Measurements from ENCODE around the gene C1orf35.
"Not testable (repeated sequence)": the region's sequence is repeated elsewhere in the genome, so short reads cannot be mapped to it uniquely, and the experiment has no call there.

The C1orf35 gene

GRCh38 chr1:228111315-228111714 is 8.2 kb upstream of the C1orf35 start:
- H3K4me1 ChIP-seq (ENCODE audit: control insufficient read depth in 5 of 5, insufficient read depth in 5 of 5, low read length in 5 of 5) = peaks cover 5 to 25% (median 23%) of the 10 kb centered on the region in 5 donors
- H3K27ac ChIP-seq (ENCODE audit: low read depth, low read length) = not testable (repeated sequence)

GRCh38 chr1:228110556-228110955 is 7.4 kb upstream of the C1orf35 start:
- Histone ChIP-seq H3K4me3 (ENCODE audit: low read depth in 1 of 5, low read length in 5 of 5) (peak overlapping the region in 1 of 5 donors; percentile 95), H3K4me1 (ENCODE audit: control insufficient read depth in 5 of 5, insufficient read depth in 5 of 5, low read length in 5 of 5) (peaks cover 5 to 25% (median 23%) of the 10 kb centered on the region in 5 donors), H3K36me3 (ENCODE audit: control insufficient read depth in 5 of 5, insufficient read depth in 5 of 5, low read length in 5 of 5) (peaks cover 0 to 25% (median 21%) of the 10 kb centered on the region in 5 donors), H3K9me3 (ENCODE audit: control insufficient read depth in 5 of 5, low read length in 5 of 5) (no peaks in the 10 kb centered on the region), H3K27me3 (ENCODE audit: control insufficient read depth in 5 of 5, insufficient read depth in 4 of 5, low read length in 5 of 5) (no peaks in the 10 kb centered on the region), H3K27ac (ENCODE audit: low read depth, low read length) (no peak overlapping the region), H3K9ac (ENCODE audit: low read length in 5 of 5) (no peak overlapping the region)

More at GRCh38 chr1:228111315-228111714, 8.2 kb upstream of the C1orf35 start:
- not testable (repeated sequence) for H3K9me3 ChIP-seq (ENCODE audit: control insufficient read depth in 5 of 5, low read length in 5 of 5); H3K27me3 ChIP-seq (ENCODE audit: control insufficient read depth in 5 of 5, insufficient read depth in 4 of 5, low read length in 5 of 5); H3K4me3 ChIP-seq (ENCODE audit: low read depth in 1 of 5, low read length in 5 of 5); H3K9ac ChIP-seq (ENCODE audit: low read length in 5 of 5)
- peaks cover 0 to 18% (median 13%) of the 10 kb centered on the region in 5 donors for H3K36me3 ChIP-seq (ENCODE audit: control insufficient read depth in 5 of 5, insufficient read depth in 5 of 5, low read length in 5 of 5)

DNA sequence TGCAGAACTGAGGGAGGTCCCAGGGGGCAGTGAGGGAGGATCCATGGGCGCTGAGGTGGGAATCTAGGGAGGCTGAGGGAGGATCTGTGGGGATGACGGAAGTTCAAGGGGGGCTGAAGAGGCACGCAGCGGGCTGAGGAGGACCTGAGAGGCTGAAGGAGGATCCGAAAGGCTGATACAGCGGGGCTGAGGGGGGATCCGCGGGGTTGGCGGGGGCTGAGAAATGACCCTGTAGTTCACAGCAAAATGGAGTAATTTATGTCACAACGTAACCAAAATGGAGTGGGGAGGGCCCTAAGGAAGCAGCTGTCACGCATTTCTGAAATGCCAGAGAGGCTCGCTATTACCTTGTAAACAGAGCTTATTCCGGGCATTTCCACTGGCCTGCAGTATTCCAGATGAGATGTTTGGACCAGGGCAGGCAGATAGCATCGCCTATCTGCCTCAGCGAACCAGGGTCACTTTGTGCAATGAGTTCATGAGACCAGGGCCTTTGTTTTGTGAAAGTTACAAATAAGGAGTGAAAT is 6.9 kb upstream of the C1orf35 start:
- Histone ChIP-seq H3K4me3 (ENCODE audit: low read depth in 1 of 5, low read length in 5 of 5) (peak overlapping the region; percentile 79 to 99 (median 94)), H3K9ac (ENCODE audit: low read length in 5 of 5) (peak overlapping the region in 4 of 5 donors; percentile 84 to 95 (median 90)), H3K4me1 (ENCODE audit: control insufficient read depth in 5 of 5, insufficient read depth in 5 of 5, low read length in 5 of 5) (peaks cover 5 to 25% (median 23%) of the 10 kb centered on the region in 5 donors), H3K36me3 (ENCODE audit: control insufficient read depth in 5 of 5, insufficient read depth in 5 of 5, low read length in 5 of 5) (peaks cover 0 to 28% (median 21%) of the 10 kb centered on the region in 5 donors), H3K9me3 (ENCODE audit: control insufficient read depth in 5 of 5, low read length in 5 of 5) (no peaks in the 10 kb centered on the region), H3K27ac (ENCODE audit: low read depth, low read length) (peak overlapping the region; percentile 84), H3K27me3 (ENCODE audit: control insufficient read depth in 5 of 5, insufficient read depth in 4 of 5, low read length in 5 of 5) (no peaks in the 10 kb centered on the region)

DNA sequence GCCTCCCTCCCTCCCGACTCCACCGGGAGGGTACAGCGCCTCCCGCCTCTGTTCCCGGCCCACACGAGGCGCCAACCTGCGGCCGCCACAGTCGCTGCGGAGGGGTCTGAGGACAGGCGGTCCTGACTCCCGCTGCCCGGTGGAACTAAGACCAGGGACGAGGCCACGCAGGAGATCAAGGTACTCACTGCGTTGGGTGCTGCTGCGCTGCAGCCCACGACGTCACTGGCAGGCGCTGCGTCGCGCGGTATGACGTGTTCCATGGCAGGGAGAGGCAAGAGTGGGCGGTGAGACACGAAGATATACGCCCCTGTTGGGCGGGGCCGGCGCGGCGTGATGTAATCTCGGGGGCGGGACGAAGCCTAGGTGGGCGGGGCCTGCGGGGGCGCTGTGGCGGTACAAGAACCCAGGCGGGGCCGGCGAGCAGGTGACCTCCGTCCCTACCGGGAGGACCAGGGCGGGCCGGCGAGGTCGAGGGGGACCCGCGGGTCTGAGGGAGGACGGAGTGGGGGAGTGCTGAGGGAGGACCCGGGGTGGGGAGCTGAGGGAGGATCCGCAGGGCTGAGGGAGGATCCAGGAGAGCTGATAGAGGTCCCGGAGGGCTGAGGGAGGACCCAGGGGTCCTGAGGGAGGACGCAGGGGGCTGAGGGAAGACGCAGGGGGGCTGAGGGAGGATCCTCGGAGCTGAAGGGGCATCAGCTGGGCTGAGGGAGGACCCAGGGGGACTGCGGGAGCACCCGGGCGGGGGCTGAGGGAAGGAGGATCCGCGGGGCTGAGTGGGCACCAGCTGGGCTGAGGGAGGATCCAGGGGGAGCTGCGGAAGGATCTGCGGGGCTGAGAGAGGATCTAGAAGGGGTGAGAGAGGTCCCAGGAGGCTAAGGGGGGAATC is 6.2 kb upstream of the C1orf35 start, which contains the start of gene MRPL55:
Gene MRPL55 (minus strand): TSS at position 227 of the 889 bp plus-strand sequence. CDS start 1,039 bp downstream, outside the sequence.
- Histone ChIP-seq H3K27ac (ENCODE audit: low read depth, low read length) (peak within 1 kb of the TSS; percentile 84), H3K36me3 (ENCODE audit: control insufficient read depth in 5 of 5, insufficient read depth in 5 of 5, low read length in 5 of 5) (peaks cover 0 to 28% (median 21%) of the 10 kb centered on the region in 5 donors), H3K9me3 (ENCODE audit: control insufficient read depth in 5 of 5, low read length in 5 of 5) (no peaks in the 10 kb centered on the region), H3K4me3 (ENCODE audit: low read depth in 1 of 5, low read length in 5 of 5) (peak within 1 kb of the TSS; percentile 87 to 99 (median 95)), H3K27me3 (ENCODE audit: control insufficient read depth in 5 of 5, insufficient read depth in 4 of 5, low read length in 5 of 5) (no peaks in the 10 kb centered on the region), H3K9ac (ENCODE audit: low read length in 5 of 5) (peak within 1 kb of the TSS; percentile 56 to 95 (median 89)), H3K4me1 (ENCODE audit: control insufficient read depth in 5 of 5, insufficient read depth in 5 of 5, low read length in 5 of 5) (peaks cover 5 to 27% (median 24%) of the 10 kb centered on the region in 5 donors)

- Histone ChIP-seq H3K4me1 (ENCODE audit: control insufficient read depth in 5 of 5, insufficient read depth in 5 of 5, low read length in 5 of 5) (peaks cover 5 to 34% (median 30%) of the 10 kb centered on the region in 5 donors), H3K27ac (ENCODE audit: low read depth, low read length) (peak overlapping the region; percentile 84), H3K9me3 (ENCODE audit: control insufficient read depth in 5 of 5, low read length in 5 of 5) (no peaks in the 10 kb centered on the region), H3K4me3 (ENCODE audit: low read depth in 1 of 5, low read length in 5 of 5) (peak overlapping the region; percentile 87 to 99 (median 95)), H3K9ac (ENCODE audit: low read length in 5 of 5) (peak overlapping the region; percentile 56 to 94 (median 89)), H3K27me3 (ENCODE audit: control insufficient read depth in 5 of 5, insufficient read depth in 4 of 5, low read length in 5 of 5) (no peaks in the 10 kb centered on the region), H3K36me3 (ENCODE audit: control insufficient read depth in 5 of 5, insufficient read depth in 5 of 5, low read length in 5 of 5) (peaks cover 0 to 28% (median 21%) of the 10 kb centered on the region in 5 donors)
Measured at GRCh38 chr1:228108742-228109072, 5.6 kb upstream of the C1orf35 start.

GRCh38 chr1:228108055-228108690 is 5.0 kb upstream of the C1orf35 start:
- Histone ChIP-seq H3K36me3 (ENCODE audit: control insufficient read depth in 5 of 5, insufficient read depth in 5 of 5, low read length in 5 of 5) (peaks cover 0 to 28% (median 21%) of the 10 kb centered on the region in 5 donors), H3K27me3 (ENCODE audit: control insufficient read depth in 5 of 5, insufficient read depth in 4 of 5, low read length in 5 of 5) (no peaks in the 10 kb centered on the region), H3K4me1 (ENCODE audit: control insufficient read depth in 5 of 5, insufficient read depth in 5 of 5, low read length in 5 of 5) (peaks cover 5 to 38% (median 34%) of the 10 kb centered on the region in 5 donors), H3K9me3 (ENCODE audit: control insufficient read depth in 5 of 5, low read length in 5 of 5) (no peaks in the 10 kb centered on the region), H3K9ac (ENCODE audit: low read length in 5 of 5) (peak overlapping the region; percentile 56 to 94 (median 89)), H3K4me3 (ENCODE audit: low read depth in 1 of 5, low read length in 5 of 5) (peak overlapping the region; percentile 87 to 99 (median 95)), H3K27ac (ENCODE audit: low read depth, low read length) (peak overlapping the region; percentile 84)

DNA sequence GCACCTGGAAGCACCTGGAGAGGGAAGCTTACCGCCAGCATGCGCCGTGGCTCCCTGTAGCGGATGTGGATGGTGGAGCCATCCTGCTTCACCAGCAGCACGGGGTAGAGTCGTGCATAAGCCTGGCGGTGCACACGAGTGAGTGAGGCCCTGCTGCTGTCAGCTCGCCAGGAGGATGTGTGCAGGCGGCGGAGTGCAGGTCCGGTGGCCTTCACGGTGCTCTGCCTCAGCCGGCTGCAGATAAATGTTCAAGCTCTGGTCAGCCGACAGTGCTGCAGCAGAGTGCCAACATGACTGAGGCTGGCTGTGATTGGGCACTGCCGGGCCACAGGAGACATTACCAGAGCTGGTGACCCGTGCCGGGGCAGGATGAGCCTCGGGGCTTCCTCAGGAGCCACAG is 4.5 kb upstream of the C1orf35 start:
- Histone ChIP-seq H3K9me3 (ENCODE audit: control insufficient read depth in 5 of 5, low read length in 5 of 5) (no peaks in the 10 kb centered on the region), H3K4me3 (ENCODE audit: low read depth in 1 of 5, low read length in 5 of 5) (no peak overlapping the region), H3K4me1 (ENCODE audit: control insufficient read depth in 5 of 5, insufficient read depth in 5 of 5, low read length in 5 of 5) (peaks cover 5 to 40% (median 34%) of the 10 kb centered on the region in 5 donors), H3K36me3 (ENCODE audit: control insufficient read depth in 5 of 5, insufficient read depth in 5 of 5, low read length in 5 of 5) (peaks cover 0 to 28% (median 21%) of the 10 kb centered on the region in 5 donors), H3K9ac (ENCODE audit: low read length in 5 of 5) (peak overlapping the region in 1 of 5 donors; percentile 90), H3K27me3 (ENCODE audit: control insufficient read depth in 5 of 5, insufficient read depth in 4 of 5, low read length in 5 of 5) (no peaks in the 10 kb centered on the region), H3K27ac (ENCODE audit: low read depth, low read length) (no peak overlapping the region)

- Histone ChIP-seq H3K9ac (ENCODE audit: low read length in 5 of 5) (no peak overlapping the region), H3K4me3 (ENCODE audit: low read depth in 1 of 5, low read length in 5 of 5) (no peak overlapping the region), H3K36me3 (ENCODE audit: control insufficient read depth in 5 of 5, insufficient read depth in 5 of 5, low read length in 5 of 5) (peaks cover 0 to 28% (median 21%) of the 10 kb centered on the region in 5 donors), H3K9me3 (ENCODE audit: control insufficient read depth in 5 of 5, low read length in 5 of 5) (no peaks in the 10 kb centered on the region), H3K27me3 (ENCODE audit: control insufficient read depth in 5 of 5, insufficient read depth in 4 of 5, low read length in 5 of 5) (no peaks in the 10 kb centered on the region), H3K4me1 (ENCODE audit: control insufficient read depth in 5 of 5, insufficient read depth in 5 of 5, low read length in 5 of 5) (peaks cover 5 to 49% (median 43%) of the 10 kb centered on the region in 5 donors), H3K27ac (ENCODE audit: low read depth, low read length) (no peak overlapping the region)
Measured at GRCh38 chr1:228106800-228107054, 3.6 kb upstream of the C1orf35 start.

- no peak overlapping the region for H3K9ac ChIP-seq (ENCODE audit: low read length in 5 of 5)
- no peak overlapping the region for H3K27ac ChIP-seq (ENCODE audit: low read depth, low read length)
- H3K4me1 ChIP-seq (ENCODE audit: control insufficient read depth in 5 of 5, insufficient read depth in 5 of 5, low read length in 5 of 5) = peaks cover 5 to 54% (median 46%) of the 10 kb centered on the region in 5 donors
- peaks cover 0 to 29% (median 21%) of the 10 kb centered on the region in 5 donors for H3K36me3 ChIP-seq (ENCODE audit: control insufficient read depth in 5 of 5, insufficient read depth in 5 of 5, low read length in 5 of 5)
- no peaks in the 10 kb centered on the region for H3K9me3 ChIP-seq (ENCODE audit: control insufficient read depth in 5 of 5, low read length in 5 of 5)
- no peak overlapping the region for H3K4me3 ChIP-seq (ENCODE audit: low read depth in 1 of 5, low read length in 5 of 5)
- no peaks in the 10 kb centered on the region for H3K27me3 ChIP-seq (ENCODE audit: control insufficient read depth in 5 of 5, insufficient read depth in 4 of 5, low read length in 5 of 5)
Measured at GRCh38 chr1:228105996-228106799, 3.1 kb upstream of the C1orf35 start.

Measured in subcutaneous abdominal adipose tissue (tissue), 5 donors.